BJ (cell line): ENCODE measurements around the gene TMEM132C. TPM values are rescaled to one million over a fixed set of nuclear protein-coding genes. Genes with fewer than 3 reads are reported as not detected.

Experiments
- CTCF ChIA-PET: fragments of 350-600 bp; formaldehyde crosslinking; extraction: SDS; loops from one replicate; lab custom pipeline; 2021; ENCODE audit warnings: antibody characterized with exemption, inconsistent platforms; lab: Yijun Ruan, JAX
- POLR2A ChIA-PET: fragments of 300-600 bp; sonication (Branson Sonifier 250); formaldehyde crosslinking; extraction: SDS; loops from one replicate; lab custom pipeline; 2021; ENCODE audit warnings: antibody characterized with exemption; lab: Charles Lee
- DNase-seq: peaks from one replicate; pipeline ENCODE4 v3.0.0-alpha.2; 2011; ENCODE audit warnings: low read depth
- H3K27me3 ChIP-seq: 2 replicates; pipeline ENCODE4 v1.6.0; 2011; ENCODE audit warnings: low read length; ENCODE audit not compliant: control insufficient read depth, insufficient read depth
- H3K36me3 ChIP-seq: 2 replicates; pipeline ENCODE4 v1.5.1; 2011; ENCODE audit warnings: low read length; ENCODE audit not compliant: control insufficient read depth, insufficient read depth
- H3K4me3 ChIP-seq: 2 replicates; pipeline ENCODE4 v1.5.1; 2011; ENCODE audit warnings: low read depth, mild to moderate bottlenecking, control low read depth, low read length
- CTCF ChIP-seq: IDR thresholded peaks from 2 replicates; pipeline ENCODE4 v1.5.1; 2011; ENCODE audit warnings: low read depth, mild to moderate bottlenecking, control low read depth, inconsistent platforms, low read length, moderate library complexity; ENCODE audit not compliant: insufficient read depth
- polyA plus RNA-seq: library from polyadenylated mRNA; depleted of rRNA; stranded (reverse); fragments of >200 nt; gene quantifications from 2 replicates; pipeline ENCODE4 v1.2.3, GENCODE V29; 2011

TMEM132C gene
- polyA plus RNA-seq, 1 experiment: not detected

- Histone ChIP-seq H3K36me3 (no peaks in the 10 kb centered on the region), H3K27me3 (no peaks in the 10 kb centered on the region), H3K4me3 (no peak overlapping the region)
- ChIA-PET CTCF (no interaction called here), POLR2A (no interaction called here)
- no peak for TF ChIP-seq CTCF
- no peak for DNase-seq
Observed at GRCh38 chr12:128450810-128451209, 183.8 kb downstream of the TMEM132C start.

GRCh38 chr12:128455851-128456250 is 188.9 kb downstream of the TMEM132C start:
- Histone ChIP-seq H3K4me3 (no peak overlapping the region), H3K27me3 (no peaks in the 10 kb centered on the region), H3K36me3 (no peaks in the 10 kb centered on the region)
- no peak for TF ChIP-seq CTCF
- no peak for DNase-seq
- POLR2A ChIA-PET: no interaction called here
- CTCF ChIA-PET: no interaction called here

GRCh38 chr12:128456922-128457321 is 190.0 kb downstream of the TMEM132C start:
- Histone ChIP-seq H3K27me3 (no peaks in the 10 kb centered on the region), H3K4me3 (no peak overlapping the region), H3K36me3 (no peaks in the 10 kb centered on the region)
- CTCF ChIA-PET: no interaction called here
- POLR2A ChIA-PET: no interaction called here
- no peak for TF ChIP-seq CTCF
- no peak for DNase-seq

- DNase-seq: no peak
- ChIA-PET CTCF (no interaction called here), POLR2A (no interaction called here)
- Histone ChIP-seq H3K4me3 (no peak overlapping the region), H3K36me3 (no peaks in the 10 kb centered on the region), H3K27me3 (no peaks in the 10 kb centered on the region)
- TF ChIP-seq CTCF: no peak
Observed at GRCh38 chr12:128458301-128458974, 191.5 kb downstream of the TMEM132C start.

- TF ChIP-seq CTCF: no peak
- Histone ChIP-seq H3K4me3 (no peak overlapping the region), H3K27me3 (no peaks in the 10 kb centered on the region), H3K36me3 (no peaks in the 10 kb centered on the region)
- no peak for DNase-seq
- POLR2A ChIA-PET: no interaction called here
- CTCF ChIA-PET: no interaction called here
Observed at GRCh38 chr12:128459067-128459466, 192.1 kb downstream of the TMEM132C start.
